Activated T-cell treated with anti-CD3 and anti-CD28 coated beads, Interleukin-2, amount 50 U/mL, for 24 hours (primary cell): Measurements from ENCODE around the gene MRTFB.

Experiments used
- DNase-seq: peaks from one replicate; pipeline ENCODE4 v3.0.0-alpha.2; 2020
- H3K27ac Mint-ChIP-seq: 2 replicates; pipeline ENCODE4 v1.8.0; 2020; ENCODE audit warnings: mild to moderate bottlenecking, mixed read lengths
- H3K27me3 Mint-ChIP-seq: 2 replicates; pipeline ENCODE4 v1.8.0; 2020; ENCODE audit warnings: mixed read lengths
- H3K36me3 Mint-ChIP-seq: 2 replicates; pipeline ENCODE4 v1.8.0; 2020; ENCODE audit warnings: low read depth, mixed read lengths
- H3K4me1 Mint-ChIP-seq: 2 replicates; pipeline ENCODE4 v1.8.0; 2020; ENCODE audit warnings: low read depth, mixed read lengths
- H3K4me3 Mint-ChIP-seq: 2 replicates; pipeline ENCODE4 v1.8.0; 2020; ENCODE audit warnings: mild to moderate bottlenecking, moderate library complexity, mixed read lengths
- H3K9me3 Mint-ChIP-seq: 2 replicates; pipeline ENCODE4 v1.8.0; 2020; ENCODE audit warnings: mixed read lengths

MRTFB gene

DNA sequence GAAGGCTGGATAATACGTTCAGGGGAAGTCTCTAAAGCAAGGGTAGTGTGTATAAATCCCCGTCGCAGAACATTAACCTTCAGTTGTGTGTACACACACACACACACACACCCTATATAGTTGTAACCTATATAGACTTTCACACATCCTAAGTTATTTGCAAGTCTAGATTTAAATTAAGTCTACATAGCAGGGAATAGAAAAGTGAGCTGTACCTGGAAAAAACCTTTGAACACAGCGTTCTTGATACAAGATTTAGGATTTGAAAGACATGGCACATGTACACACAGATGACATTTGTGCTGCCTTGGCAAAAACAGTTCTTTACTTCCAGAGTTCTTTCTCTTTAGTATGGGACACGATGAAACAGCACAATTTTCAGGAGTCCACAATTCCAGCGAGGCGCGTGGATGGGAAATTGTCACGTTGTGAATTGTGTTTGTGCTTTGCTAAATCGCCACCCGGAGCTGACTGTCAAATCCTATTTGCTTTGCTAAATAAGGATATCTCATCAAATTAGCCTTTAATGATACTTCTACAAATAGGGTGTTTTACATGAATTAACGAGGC lies 233.9 kb downstream of the MRTFB start:
- H3K9me3 Mint-ChIP-seq: no peaks in the 10 kb centered on the region
- H3K4me3 Mint-ChIP-seq: no peak overlapping the region
- peaks cover 16% of the 10 kb centered on the region for H3K27me3 Mint-ChIP-seq
- peaks cover 45% of the 10 kb centered on the region for H3K4me1 Mint-ChIP-seq
- H3K36me3 Mint-ChIP-seq: no peaks in the 10 kb centered on the region
- DNase-seq: no peak
- H3K27ac Mint-ChIP-seq: no peak overlapping the region

GRCh38 chr16:14306485-14307058 lies 235.5 kb downstream of the MRTFB start:
- no peaks in the 10 kb centered on the region for H3K36me3 Mint-ChIP-seq
- H3K27ac Mint-ChIP-seq: no peak overlapping the region
- H3K9me3 Mint-ChIP-seq: no peaks in the 10 kb centered on the region
- DNase-seq: no peak
- H3K27me3 Mint-ChIP-seq: peaks cover 7% of the 10 kb centered on the region
- H3K4me3 Mint-ChIP-seq: no peak overlapping the region
- peaks cover 44% of the 10 kb centered on the region for H3K4me1 Mint-ChIP-seq

DNA sequence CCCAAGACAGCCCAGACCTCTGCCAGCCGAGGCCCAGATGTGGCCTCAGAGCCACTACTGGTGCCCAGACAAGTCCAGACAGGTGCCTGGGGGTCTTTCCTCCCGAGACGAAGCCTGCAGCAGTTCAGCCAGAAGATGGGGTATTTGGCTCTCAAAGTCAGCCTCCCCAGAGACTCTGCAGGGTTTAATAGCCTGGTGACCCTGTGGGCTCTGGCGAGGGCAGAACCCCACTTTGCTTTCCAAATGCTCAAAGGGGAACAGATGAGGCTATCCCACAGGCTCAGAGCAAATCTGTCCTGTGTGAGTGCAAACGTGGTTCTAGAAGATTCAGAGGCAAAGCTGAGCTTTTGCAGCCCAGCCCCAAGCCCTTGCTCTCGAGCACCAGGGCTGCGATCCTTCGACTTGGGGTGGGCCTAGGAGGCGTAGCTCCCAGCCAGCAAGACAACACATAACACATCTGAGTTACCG lies 236.0 kb downstream of the MRTFB start:
- peaks cover 44% of the 10 kb centered on the region for H3K4me1 Mint-ChIP-seq
- DNase-seq: no peak
- H3K36me3 Mint-ChIP-seq: no peaks in the 10 kb centered on the region
- peaks cover 7% of the 10 kb centered on the region for H3K27me3 Mint-ChIP-seq
- no peak overlapping the region for H3K27ac Mint-ChIP-seq
- H3K9me3 Mint-ChIP-seq: no peaks in the 10 kb centered on the region
- no peak overlapping the region for H3K4me3 Mint-ChIP-seq

GRCh38 chr16:14307527-14308367 lies 236.6 kb downstream of the MRTFB start:
- peaks cover 7% of the 10 kb centered on the region for H3K27me3 Mint-ChIP-seq
- no peaks in the 10 kb centered on the region for H3K36me3 Mint-ChIP-seq
- H3K4me3 Mint-ChIP-seq: no peak overlapping the region
- no peaks in the 10 kb centered on the region for H3K9me3 Mint-ChIP-seq
- no peak overlapping the region for H3K27ac Mint-ChIP-seq
- H3K4me1 Mint-ChIP-seq: peaks cover 44% of the 10 kb centered on the region
- no peak for DNase-seq

GRCh38 chr16:14308368-14308723 lies 237.2 kb downstream of the MRTFB start:
- Mint-ChIP-seq H3K4me3 (no peak overlapping the region), H3K27ac (peak overlapping the region; percentile 79), H3K27me3 (peaks cover 5% of the 10 kb centered on the region), H3K36me3 (no peaks in the 10 kb centered on the region), H3K9me3 (no peaks in the 10 kb centered on the region), H3K4me1 (peaks cover 40% of the 10 kb centered on the region)
- DNase-seq: no peak

DNA sequence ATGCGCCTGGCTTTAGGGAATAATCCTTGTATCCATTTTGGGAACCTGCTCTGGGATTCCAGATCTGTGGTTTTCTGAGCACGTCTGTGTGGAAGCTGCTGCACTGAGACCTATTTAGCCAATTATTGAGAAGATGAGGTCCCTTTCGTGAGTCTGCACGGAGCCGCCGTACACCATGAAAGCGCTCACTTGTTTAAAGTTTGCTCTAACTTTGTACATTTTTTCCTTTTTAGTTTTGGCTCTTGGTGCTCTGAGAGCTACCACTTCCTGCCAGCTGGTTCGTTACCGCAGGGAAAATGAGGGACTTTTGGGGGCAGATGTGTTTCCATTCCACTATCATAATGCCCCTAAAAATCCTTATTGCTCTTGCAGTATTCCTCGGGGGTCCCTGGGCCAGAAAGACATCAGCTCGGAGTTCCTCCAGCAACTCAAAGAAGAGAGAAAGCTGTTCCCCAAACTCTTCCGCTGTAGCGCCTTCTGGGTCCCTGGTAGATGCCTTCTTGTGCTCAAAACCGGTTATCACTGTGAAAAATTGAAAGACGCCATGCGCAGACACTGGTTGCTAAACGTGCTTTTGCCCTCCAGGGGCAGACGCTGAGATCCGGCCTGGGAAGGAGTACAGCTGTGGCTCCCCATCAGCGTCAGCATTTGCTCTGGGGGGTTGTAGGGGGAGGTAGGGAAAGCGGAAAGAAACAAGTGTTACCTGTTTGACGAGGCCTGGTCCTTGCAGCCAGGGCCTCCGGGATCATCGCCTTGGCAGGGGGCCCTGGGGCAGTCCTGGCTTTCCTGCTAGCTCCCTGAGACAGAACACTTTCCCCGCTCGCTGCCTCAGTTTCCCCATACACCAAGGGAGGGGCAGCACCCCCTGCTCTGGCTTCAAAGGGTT lies 238.1 kb downstream of the MRTFB start:
- Mint-ChIP-seq H3K27me3 (no peaks in the 10 kb centered on the region), H3K4me3 (peak overlapping the region; percentile 49), H3K9me3 (no peaks in the 10 kb centered on the region), H3K36me3 (no peaks in the 10 kb centered on the region), H3K27ac (peak overlapping the region; percentile 79), H3K4me1 (peaks cover 36% of the 10 kb centered on the region)
- DNase-seq: peak; percentile 51

DNA sequence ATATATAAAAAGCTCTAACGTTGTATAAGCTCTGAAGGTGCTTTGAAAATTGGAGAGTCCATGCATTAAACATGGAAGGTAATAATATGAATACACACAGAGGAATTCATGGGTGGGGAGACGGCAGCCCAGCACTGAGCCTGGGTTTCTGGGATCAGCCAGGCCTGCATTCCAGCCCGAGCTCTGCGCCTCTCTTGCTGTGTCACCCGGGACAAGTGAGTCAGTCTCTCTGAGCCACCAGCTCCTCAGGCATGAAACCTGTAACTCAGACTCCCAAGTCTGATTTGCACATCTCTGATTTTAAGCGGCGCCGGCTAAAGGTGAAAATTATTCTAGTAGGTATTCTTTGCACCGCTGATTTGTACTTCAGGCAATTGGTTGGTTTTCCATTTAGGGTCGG lies 238.8 kb downstream of the MRTFB start:
- Mint-ChIP-seq H3K27me3 (no peaks in the 10 kb centered on the region), H3K36me3 (no peaks in the 10 kb centered on the region), H3K4me3 (no peak overlapping the region), H3K9me3 (no peaks in the 10 kb centered on the region), H3K27ac (peak overlapping the region; percentile 79), H3K4me1 (peaks cover 36% of the 10 kb centered on the region)
- DNase-seq: peak; percentile 41

- peaks cover 36% of the 10 kb centered on the region for H3K4me1 Mint-ChIP-seq
- no peak for DNase-seq
- no peak overlapping the region for H3K27ac Mint-ChIP-seq
- no peaks in the 10 kb centered on the region for H3K9me3 Mint-ChIP-seq
- H3K4me3 Mint-ChIP-seq: no peak overlapping the region
- no peaks in the 10 kb centered on the region for H3K27me3 Mint-ChIP-seq
- no peaks in the 10 kb centered on the region for H3K36me3 Mint-ChIP-seq
These were observed 239.4 kb downstream of the MRTFB start for GRCh38 chr16:14310519-14310991.

DNA sequence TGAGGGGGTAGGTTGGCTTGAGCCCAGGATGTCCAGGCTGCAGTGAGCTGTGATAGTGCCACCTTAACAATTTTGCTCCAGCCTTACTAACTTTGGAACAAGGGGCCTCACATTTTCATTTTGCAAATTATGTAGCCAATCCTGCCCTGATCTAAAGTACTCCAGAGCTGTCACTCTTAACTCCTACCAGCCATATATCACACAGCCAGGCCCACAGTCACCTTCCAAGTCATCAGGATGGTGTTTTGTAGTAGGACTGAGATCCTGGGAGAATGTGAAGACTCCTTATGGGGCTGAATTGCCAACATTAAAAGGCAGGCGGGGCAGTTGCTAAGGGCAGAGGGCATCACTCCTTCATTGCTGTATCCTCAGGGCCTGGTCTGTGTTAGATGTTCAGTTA lies 243.0 kb downstream of the MRTFB start:
- Mint-ChIP-seq H3K9me3 (no peaks in the 10 kb centered on the region), H3K36me3 (no peaks in the 10 kb centered on the region), H3K4me3 (no peak overlapping the region), H3K27ac (no peak overlapping the region), H3K27me3 (no peaks in the 10 kb centered on the region), H3K4me1 (peaks cover 15% of the 10 kb centered on the region)
- DNase-seq: no peak

- Mint-ChIP-seq H3K9me3 (no peaks in the 10 kb centered on the region), H3K27ac (no peak overlapping the region), H3K27me3 (no peaks in the 10 kb centered on the region), H3K4me1 (no peaks in the 10 kb centered on the region), H3K4me3 (no peak overlapping the region), H3K36me3 (no peaks in the 10 kb centered on the region)
- DNase-seq: no peak
These were observed 244.7 kb downstream of the MRTFB start for GRCh38 chr16:14315683-14316320.
